ENCODE results near the gene ZBTB40.

Gene ZBTB40

DNA sequence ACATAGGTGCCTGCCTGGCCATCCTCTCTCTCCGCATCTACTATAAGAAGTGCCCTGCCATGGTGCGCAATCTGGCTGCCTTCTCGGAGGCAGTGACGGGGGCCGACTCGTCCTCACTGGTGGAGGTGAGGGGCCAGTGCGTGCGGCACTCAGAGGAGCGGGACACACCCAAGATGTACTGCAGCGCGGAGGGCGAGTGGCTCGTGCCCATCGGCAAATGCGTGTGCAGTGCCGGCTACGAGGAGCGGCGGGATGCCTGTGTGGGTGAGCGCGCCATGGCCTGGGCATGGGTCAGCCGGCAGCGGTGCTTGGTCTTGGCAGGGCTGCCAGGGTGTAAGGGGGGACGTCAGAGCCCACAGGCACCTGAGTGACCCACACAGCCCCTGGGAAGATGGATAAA lies 125.0 kb downstream of the ZBTB40 start:
- peaks cover 0 to 1% of the 10 kb centered on the region in 2 donors for H3K4me1 Mint-ChIP-seq (ENCODE audit: low read depth in 2 of 2)
- no peaks in the 10 kb centered on the region for H3K36me3 Mint-ChIP-seq (ENCODE audit: insufficient read depth)
- no peak overlapping the region for H3K4me3 Mint-ChIP-seq
- H3K27ac Mint-ChIP-seq: no peak overlapping the region
- H3K27me3 Mint-ChIP-seq: peaks cover 13 to 21% of the 10 kb centered on the region in 2 donors
- peaks cover 4 to 11% of the 10 kb centered on the region in 2 donors for H3K9me3 Mint-ChIP-seq
- DNase-seq: no peak
- no peak for ATAC-seq (replicated peaks)

DNA sequence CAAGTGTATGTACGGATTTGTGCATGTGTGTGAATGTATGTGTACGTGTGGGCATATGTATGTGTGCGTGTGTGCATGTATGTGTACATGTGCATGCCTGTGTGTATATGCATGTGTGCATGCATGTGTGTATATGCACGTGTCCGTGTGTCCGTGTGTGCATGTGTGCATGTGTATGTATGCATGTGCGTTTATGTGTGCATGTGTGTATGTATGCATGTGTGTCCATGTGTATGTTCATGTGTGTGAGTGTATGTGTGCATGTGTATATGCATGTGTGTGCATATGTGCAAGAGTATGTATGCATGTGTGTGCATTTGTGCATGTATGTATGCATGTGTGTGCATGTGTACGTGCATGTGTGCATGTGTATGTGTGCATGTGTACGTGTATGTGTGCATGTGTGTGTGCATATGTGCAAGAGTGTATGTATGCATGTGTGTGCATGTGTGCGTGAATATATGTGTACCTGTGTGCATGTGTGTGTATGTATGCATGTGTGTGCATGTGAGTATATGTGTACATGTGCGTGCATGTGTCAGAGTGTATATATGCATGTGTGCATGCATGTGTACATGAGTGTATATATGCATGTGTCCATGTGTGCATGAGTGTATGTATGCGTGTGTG lies 127.2 kb downstream of the ZBTB40 start:
- no peak overlapping the region for H3K27ac Mint-ChIP-seq

GRCh38 chr1:22579541-22580155 lies 128.0 kb downstream of the ZBTB40 start:
- Mint-ChIP-seq H3K36me3 (ENCODE audit: insufficient read depth) (no peaks in the 10 kb centered on the region), H3K27ac (no peak overlapping the region), H3K9me3 (peaks cover 4 to 11% of the 10 kb centered on the region in 2 donors), H3K4me3 (no peak overlapping the region), H3K27me3 (peaks cover 3 to 5% of the 10 kb centered on the region in 2 donors), H3K4me1 (ENCODE audit: low read depth in 2 of 2) (peaks cover 0 to 1% of the 10 kb centered on the region in 2 donors)
- DNase-seq (no peak), ATAC-seq (replicated peaks) (no peak)

More for the DNA sequence above, 127.2 kb downstream of the ZBTB40 start:
- no peaks in the 10 kb centered on the region for H3K36me3 Mint-ChIP-seq (ENCODE audit: insufficient read depth)
- peaks cover 4 to 11% of the 10 kb centered on the region in 2 donors for H3K9me3 Mint-ChIP-seq
- no peak for ATAC-seq (replicated peaks)
- H3K27me3 Mint-ChIP-seq: peaks cover 6 to 9% of the 10 kb centered on the region in 2 donors
- DNase-seq: no peak
- H3K4me1 Mint-ChIP-seq (ENCODE audit: low read depth in 2 of 2): peaks cover 0 to 1% of the 10 kb centered on the region in 2 donors
- H3K4me3 Mint-ChIP-seq: no peak overlapping the region

All from effector memory CD8-positive, alpha-beta T cell (primary cell).